Muscle layer of duodenum (tissue), 2 donors: ENCODE data around the gene PCED1B.
"Not testable (repeated sequence)": the region's sequence is repeated elsewhere in the genome, so short reads cannot be mapped to it uniquely, and the experiment has no call there.

Experiments
- H3K27ac ChIP-seq: one replicate; pipeline ENCODE4 v1.7.0; 2013; ENCODE audit warnings: mild to moderate bottlenecking, low read length
- H3K27me3 ChIP-seq: one replicate; pipeline ENCODE4 v1.7.0; 2013; ENCODE audit warnings: low read depth, mild to moderate bottlenecking, control low read depth, low read length
- H3K36me3 ChIP-seq, 2 donors: one replicate each; pipeline ENCODE4 v1.7.0; 2013; ENCODE audit warnings: low read length in 2 of 2, control low read depth in 1 of 2, mild to moderate bottlenecking in 1 of 2; ENCODE audit not compliant: insufficient read depth in 2 of 2, control insufficient read depth in 1 of 2
- H3K4me1 ChIP-seq, 2 donors: one replicate each; pipeline ENCODE4 v1.7.0; 2013; ENCODE audit warnings: low read length in 2 of 2, mild to moderate bottlenecking in 2 of 2, control low read depth in 1 of 2, moderate library complexity in 1 of 2; ENCODE audit not compliant: insufficient read depth in 2 of 2, control insufficient read depth in 1 of 2
- H3K4me3 ChIP-seq, 2 donors: one replicate each; pipeline ENCODE4 v1.7.0; 2013; ENCODE audit warnings: low read length in 2 of 2, low read depth in 1 of 2, mild to moderate bottlenecking in 1 of 2
- H3K9me3 ChIP-seq, 2 donors: one replicate each; pipeline ENCODE4 v1.7.0; 2013; ENCODE audit warnings: low read length in 2 of 2, control low read depth in 1 of 2, mild to moderate bottlenecking in 1 of 2; ENCODE audit not compliant: control insufficient read depth in 1 of 2
- donor health status: healthy.

PCED1B gene

GRCh38 chr12:47217595-47217869, 138.1 kb downstream of the PCED1B start:
- not testable (repeated sequence) for H3K27me3 ChIP-seq, H3K27ac ChIP-seq, H3K4me3 ChIP-seq, H3K36me3 ChIP-seq, H3K4me1 ChIP-seq, H3K9me3 ChIP-seq

GRCh38 chr12:47218191-47218654, 138.8 kb downstream of the PCED1B start:
- Histone ChIP-seq H3K27ac (no peak overlapping the region), H3K9me3 (no peaks in the 10 kb centered on the region), H3K27me3 (no peaks in the 10 kb centered on the region), H3K36me3 (no peaks in the 10 kb centered on the region), H3K4me3 (no peak overlapping the region), H3K4me1 (peaks cover under 1 to 5% of the 10 kb centered on the region in 2 donors)

GRCh38 chr12:47219243-47219642, 139.8 kb downstream of the PCED1B start:
- H3K36me3 ChIP-seq = no peaks in the 10 kb centered on the region
- peaks cover 11 to 14% of the 10 kb centered on the region in 2 donors for H3K4me1 ChIP-seq
- no peak overlapping the region for H3K27ac ChIP-seq
- H3K4me3 ChIP-seq = no peak overlapping the region
- no peaks in the 10 kb centered on the region for H3K9me3 ChIP-seq
- H3K27me3 ChIP-seq = no peaks in the 10 kb centered on the region

GRCh38 chr12:47221256-47222023, 142.0 kb downstream of the PCED1B start:
- peaks cover 11 to 14% of the 10 kb centered on the region in 2 donors for H3K4me1 ChIP-seq
- H3K36me3 ChIP-seq = no peaks in the 10 kb centered on the region
- no peaks in the 10 kb centered on the region for H3K27me3 ChIP-seq
- H3K4me3 ChIP-seq = no peak overlapping the region
- H3K27ac ChIP-seq = no peak overlapping the region
- H3K9me3 ChIP-seq = no peaks in the 10 kb centered on the region

- peak overlapping the region; percentile 35 for H3K27ac ChIP-seq
- no peaks in the 10 kb centered on the region for H3K9me3 ChIP-seq
- no peaks in the 10 kb centered on the region for H3K36me3 ChIP-seq
- H3K27me3 ChIP-seq = no peaks in the 10 kb centered on the region
- H3K4me3 ChIP-seq = no peak overlapping the region
- H3K4me1 ChIP-seq = peaks cover 11 to 14% of the 10 kb centered on the region in 2 donors
These were observed 143.2 kb downstream of the PCED1B start for GRCh38 chr12:47222520-47223030.

- peak overlapping the region; percentile 20 to 26 for H3K4me3 ChIP-seq
- H3K27ac ChIP-seq = peak overlapping the region; percentile 35
- peaks cover 11 to 14% of the 10 kb centered on the region in 2 donors for H3K4me1 ChIP-seq
- H3K36me3 ChIP-seq = no peaks in the 10 kb centered on the region
- no peaks in the 10 kb centered on the region for H3K27me3 ChIP-seq
- H3K9me3 ChIP-seq = no peaks in the 10 kb centered on the region
These were observed 143.8 kb downstream of the PCED1B start for GRCh38 chr12:47223031-47223847.

GRCh38 chr12:47223848-47224213, 144.4 kb downstream of the PCED1B start:
- Histone ChIP-seq H3K4me3 (peak overlapping the region; percentile 20 to 26), H3K27me3 (no peaks in the 10 kb centered on the region), H3K36me3 (no peaks in the 10 kb centered on the region), H3K4me1 (peaks cover 11 to 14% of the 10 kb centered on the region in 2 donors), H3K9me3 (no peaks in the 10 kb centered on the region), H3K27ac (peak overlapping the region; percentile 35)

GRCh38 chr12:47224563-47225133, 145.2 kb downstream of the PCED1B start:
- Histone ChIP-seq H3K4me3 (no peak overlapping the region), H3K4me1 (peaks cover 11 to 14% of the 10 kb centered on the region in 2 donors), H3K36me3 (no peaks in the 10 kb centered on the region), H3K9me3 (no peaks in the 10 kb centered on the region), H3K27me3 (no peaks in the 10 kb centered on the region), H3K27ac (no peak overlapping the region)

GRCh38 chr12:47225356-47225755, 145.9 kb downstream of the PCED1B start:
- H3K4me3 ChIP-seq = no peak overlapping the region
- H3K36me3 ChIP-seq = no peaks in the 10 kb centered on the region
- H3K4me1 ChIP-seq = peaks cover 11 to 14% of the 10 kb centered on the region in 2 donors
- H3K27me3 ChIP-seq = no peaks in the 10 kb centered on the region
- H3K27ac ChIP-seq = no peak overlapping the region
- no peaks in the 10 kb centered on the region for H3K9me3 ChIP-seq

- no peaks in the 10 kb centered on the region for H3K9me3 ChIP-seq
- H3K4me3 ChIP-seq = no peak overlapping the region
- no peaks in the 10 kb centered on the region for H3K27me3 ChIP-seq
- no peaks in the 10 kb centered on the region for H3K36me3 ChIP-seq
- H3K27ac ChIP-seq = no peak overlapping the region
- H3K4me1 ChIP-seq = peaks cover 11 to 14% of the 10 kb centered on the region in 2 donors
These were observed 146.8 kb downstream of the PCED1B start for GRCh38 chr12:47226199-47226598.

GRCh38 chr12:47228802-47229201, 149.4 kb downstream of the PCED1B start:
- Histone ChIP-seq H3K4me1 (peaks cover 3 to 4% of the 10 kb centered on the region in 2 donors), H3K36me3 (no peaks in the 10 kb centered on the region), H3K27ac (no peak overlapping the region), H3K9me3 (no peaks in the 10 kb centered on the region), H3K4me3 (no peak overlapping the region), H3K27me3 (no peaks in the 10 kb centered on the region)
